LNCaP clone FGC (cell line): ENCODE data around the gene SUSD6.

ENCODE experiments used
- DNase-seq: peaks from one replicate; pipeline ENCODE4 v3.0.0-alpha.2; 2011; ENCODE audit warnings: low read depth
- H3K4me3 ChIP-seq: 2 replicates; pipeline ENCODE4 v1.5.1; 2011; ENCODE audit warnings: mild to moderate bottlenecking, low read depth, low read length, control low read depth
- CTCF ChIP-seq: IDR thresholded peaks from 2 replicates; pipeline ENCODE4 v1.5.1; 2012; ENCODE audit warnings: mild to moderate bottlenecking; ENCODE audit not compliant: control insufficient read depth, insufficient read depth; ENCODE audit errors: extremely low read depth

Gene SUSD6

GRCh38 chr14:69675877-69676416 lies 64.6 kb downstream of the SUSD6 start:
- H3K4me3 ChIP-seq: no peak overlapping the region
- DNase-seq: no peak
- TF ChIP-seq CTCF: no peak

- DNase-seq: no peak
- no peak for TF ChIP-seq CTCF
- no peak overlapping the region for H3K4me3 ChIP-seq
Observed at GRCh38 chr14:69676723-69677122, 65.3 kb downstream of the SUSD6 start.

GRCh38 chr14:69680297-69680696 lies 68.9 kb downstream of the SUSD6 start:
- DNase-seq: no peak
- no peak for TF ChIP-seq CTCF
- H3K4me3 ChIP-seq: no peak overlapping the region

- no peak for DNase-seq
- no peak overlapping the region for H3K4me3 ChIP-seq
- no peak for TF ChIP-seq CTCF
Observed at GRCh38 chr14:69682136-69682535, 70.7 kb downstream of the SUSD6 start.

GRCh38 chr14:69682621-69683263 lies 71.3 kb downstream of the SUSD6 start:
- H3K4me3 ChIP-seq: no peak overlapping the region
- no peak for TF ChIP-seq CTCF
- DNase-seq: no peak

GRCh38 chr14:69683971-69684370 lies 72.6 kb downstream of the SUSD6 start:
- DNase-seq: no peak
- TF ChIP-seq CTCF: no peak
- no peak overlapping the region for H3K4me3 ChIP-seq
